CD14-positive monocyte (primary cell): ENCODE results near the gene DOP1B. TPM values are rescaled to one million over a fixed set of nuclear protein-coding genes. Genes with fewer than 3 reads are reported as not detected.

Experiments used
- DNase-seq, 3 donors: peaks; one replicate each; pipeline ENCODE4 v3.0.0-alpha.2; 2011 to 2022
- H2AFZ ChIP-seq: 2 replicates; pipeline ENCODE4 v1.6.0; 2012; ENCODE audit warnings: mild to moderate bottlenecking, low read depth, low read length, inconsistent platforms; ENCODE audit not compliant: insufficient read depth, poor library complexity, severe bottlenecking
- H3K27ac ChIP-seq, 2 donors: 1 replicate in 1 of 2; 2 replicates in 1 of 2; pipeline ENCODE4 v1.5.1; 2012 to 2013; ENCODE audit warnings: low read length in 2 of 2, control low read depth in 1 of 2, inconsistent platforms in 1 of 2, low read depth in 1 of 2, mild to moderate bottlenecking in 1 of 2
- H3K27me3 ChIP-seq, 2 donors: one replicate each; pipeline versions ENCODE4 v1.6.0 to v1.6.1; 2011 to 2013; ENCODE audit warnings: low read length in 2 of 2; ENCODE audit not compliant: control insufficient read depth in 2 of 2, insufficient read depth in 2 of 2
- H3K36me3 ChIP-seq, 2 donors: replicated peaks in 1 of 2; 1 replicate in 1 of 2; 2 replicates in 1 of 2; pipeline versions ENCODE4 v1.5.1 to v1.6.1; 2012 to 2013; ENCODE audit warnings: low read length in 2 of 2, control low read depth in 1 of 2, inconsistent platforms in 1 of 2, mild to moderate bottlenecking in 1 of 2; ENCODE audit not compliant: insufficient read depth in 2 of 2, control insufficient read depth in 1 of 2
- H3K4me1 ChIP-seq, 2 donors: 1 replicate in 1 of 2; 2 replicates in 1 of 2; pipeline versions ENCODE4 v1.5.1 to v1.6.1; 2012 to 2013; ENCODE audit warnings: low read length in 2 of 2, control low read depth in 1 of 2, inconsistent platforms in 1 of 2, mild to moderate bottlenecking in 1 of 2, moderate library complexity in 1 of 2; ENCODE audit not compliant: insufficient read depth in 2 of 2, control insufficient read depth in 1 of 2
- H3K4me2 ChIP-seq: replicated peaks from 2 replicates; pipeline ENCODE3; 2012; ENCODE audit warnings: low read length, moderate library complexity, mild to moderate bottlenecking; ENCODE audit not compliant: poor library complexity, severe bottlenecking; ENCODE audit errors: extremely low read depth
- H3K4me3 ChIP-seq, 3 experiments: fragments of 200-600 bp in 1 of 3; sonication (generic) in 1 of 3; replicated peaks in 1 of 3; 1 replicate in 2 of 3; 2 replicates in 1 of 3; pipeline ENCODE4 v1.5.1; 2011 to 2013; ENCODE audit warnings: low read length in 3 of 3, mild to moderate bottlenecking in 3 of 3, control low read depth in 2 of 3, low read depth in 2 of 3, inconsistent platforms in 1 of 3, moderate library complexity in 1 of 3
- H3K79me2 ChIP-seq: 2 replicates; pipeline ENCODE4 v1.6.0; 2012; ENCODE audit warnings: mild to moderate bottlenecking, control low read depth, inconsistent platforms, low read length, moderate library complexity; ENCODE audit not compliant: insufficient read depth
- H3K9ac ChIP-seq: 2 replicates; pipeline ENCODE4 v1.6.0; 2017; ENCODE audit warnings: low read length, mild to moderate bottlenecking; ENCODE audit not compliant: insufficient read depth, poor library complexity, severe bottlenecking
- H3K9me3 ChIP-seq, 2 donors: replicated peaks in 1 of 2; 1 replicate in 1 of 2; 2 replicates in 1 of 2; pipeline versions ENCODE4 v1.5.1 to v1.6.1; 2012 to 2013; ENCODE audit warnings: low read length in 2 of 2, control low read depth in 1 of 2; ENCODE audit not compliant: control insufficient read depth in 1 of 2, insufficient read depth in 1 of 2
- H4K20me1 ChIP-seq: 2 replicates; pipeline ENCODE4 v1.6.0; 2012; ENCODE audit warnings: mild to moderate bottlenecking, low read length, control low read depth, moderate library complexity; ENCODE audit not compliant: insufficient read depth
- H3K27ac Mint-ChIP-seq, 7 donors: one replicate each; pipeline ENCODE4 v1.8.0; 2020; ENCODE audit warnings: mild to moderate bottlenecking in 7 of 7, mixed read lengths in 7 of 7, moderate library complexity in 6 of 7, inconsistent platforms in 2 of 7
- H3K27me3 Mint-ChIP-seq, 3 donors: one replicate each; pipeline ENCODE4 v1.8.0; 2021 to 2022; ENCODE audit warnings: low read depth in 3 of 3, mild to moderate bottlenecking in 3 of 3, mixed read lengths in 3 of 3, moderate library complexity in 3 of 3, inconsistent platforms in 1 of 3
- H3K36me3 Mint-ChIP-seq, 2 donors: one replicate each; pipeline ENCODE4 v1.8.0; 2020; ENCODE audit warnings: mixed read lengths in 2 of 2, inconsistent platforms in 1 of 2, mild to moderate bottlenecking in 1 of 2
- H3K4me1 Mint-ChIP-seq: one replicate; pipeline ENCODE4 v1.8.0; 2020; ENCODE audit warnings: mild to moderate bottlenecking, mixed read lengths
- H3K4me3 Mint-ChIP-seq, 2 donors: one replicate each; pipeline ENCODE4 v1.8.0; 2020; ENCODE audit warnings: mild to moderate bottlenecking in 2 of 2, mixed read lengths in 2 of 2, moderate library complexity in 1 of 2
- H3K9me3 Mint-ChIP-seq, 7 donors: one replicate each; pipeline ENCODE4 v1.8.0; 2020 to 2022; ENCODE audit warnings: mixed read lengths in 7 of 7, mild to moderate bottlenecking in 6 of 7, moderate library complexity in 6 of 7, inconsistent platforms in 2 of 7
- CTCF ChIP-seq: fragments of 200-600 bp; IDR thresholded peaks from one replicate; pipeline ENCODE4 v1.8.0; 2022; ENCODE audit warnings: antibody characterized with exemption, mild to moderate bottlenecking
- WGBS: methylation state at CpG from one replicate; pipeline ENCODE4 v1.1.5; 2013; ENCODE audit warnings: missing lambda C conversion rate; ENCODE audit not compliant: insufficient coverage; 5-methylcytosine and 5-hydroxymethylcytosine counted together
- intact Hi-C, 2 donors: fragments of 100-400 bp; cut with micrococcal nuclease; formaldehyde crosslinking; loops; one replicate each; pipeline versions ENCODE4 v1.15.0 to v1.15.1; 2023
- polyA plus RNA-seq, 3 donors: library from polyadenylated mRNA; depleted of rRNA in 1 of 3; unstranded in 2 of 3; stranded (reverse) in 1 of 3; fragments of 300-500 nt in 2 of 3; fragments of >200 nt in 1 of 3; fragmentation: Illumina TruSeq in 2 of 3; gene quantifications; 1 replicate in 2 of 3; 2 replicates in 1 of 3; pipeline ENCODE4 v1.2.3, GENCODE V29; 2012 to 2021

Gene DOP1B
- polyA plus RNA-seq, 3 donors = 6.0 to 14.4 (median 11.0) TPM

DNA sequence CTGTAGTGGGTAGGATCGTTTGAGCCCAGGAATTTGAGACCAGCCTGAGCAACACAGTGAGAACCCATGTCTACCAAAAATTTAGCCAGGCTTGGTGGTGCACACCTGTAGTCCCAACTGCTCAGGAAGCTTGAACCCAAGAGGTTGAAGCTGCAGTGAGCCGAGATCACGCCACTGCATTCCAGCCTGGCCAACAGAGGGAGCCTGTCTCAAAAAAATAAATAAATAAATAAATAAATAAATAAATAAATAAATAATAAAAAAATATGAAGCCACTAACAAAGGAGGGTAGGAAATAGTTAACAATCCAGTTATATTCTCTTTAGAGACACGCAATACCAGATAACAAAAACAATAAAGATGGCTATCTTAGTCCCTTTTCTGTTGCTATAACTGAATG, 33.6 kb upstream of the DOP1B start:
- DNase-seq = no peak
- Histone ChIP-seq H3K36me3 (no peaks in the 10 kb centered on the region), H3K79me2 (no peaks in the 10 kb centered on the region), H3K9ac (no peak overlapping the region), H4K20me1 (no peaks in the 10 kb centered on the region), H3K27ac (no peak overlapping the region), H3K4me2 (no peak overlapping the region), H2AFZ (no peak overlapping the region), H3K4me3 (no peak overlapping the region), H3K9me3 (no peaks in the 10 kb centered on the region), H3K4me1 (peaks cover 0 to 6% of the 10 kb centered on the region in 2 donors), H3K27me3 (no peaks in the 10 kb centered on the region)
- peak; percentile 52 for TF ChIP-seq CTCF
- intact Hi-C loops = no loop called here
- Mint-ChIP-seq H3K36me3 (no peaks in the 10 kb centered on the region), H3K4me3 (no peak overlapping the region), H3K27me3 (peaks cover 2 to 7% (median 3%) of the 10 kb centered on the region in 3 donors), H3K27ac (peak overlapping the region in 1 of 7 donors; percentile 50), H3K4me1 (no peaks in the 10 kb centered on the region), H3K9me3 (peaks cover 0 to 2% (median 0%) of the 10 kb centered on the region in 7 donors)
- WGBS = no CpG with 5 or more reads among the region's 4 CpGs

GRCh38 chr21:36124395-36124794, 32.2 kb upstream of the DOP1B start:
- H3K9me3 ChIP-seq = no peaks in the 10 kb centered on the region
- no peak overlapping the region for H3K4me3 ChIP-seq
- H3K27ac ChIP-seq = no peak overlapping the region
- intact Hi-C loops = no loop called here
- H3K36me3 ChIP-seq = no peaks in the 10 kb centered on the region
- Mint-ChIP-seq H3K9me3 (peaks cover 0 to 2% (median 0%) of the 10 kb centered on the region in 7 donors), H3K27me3 (peaks cover 2 to 9% (median 6%) of the 10 kb centered on the region in 3 donors), H3K4me1 (peaks cover 5% of the 10 kb centered on the region), H3K4me3 (no peak overlapping the region), H3K27ac (no peak overlapping the region), H3K36me3 (no peaks in the 10 kb centered on the region)
- no peak overlapping the region for H3K4me2 ChIP-seq
- H3K27me3 ChIP-seq = no peaks in the 10 kb centered on the region
- H4K20me1 ChIP-seq = no peaks in the 10 kb centered on the region
- peaks cover under 1 to 7% of the 10 kb centered on the region in 2 donors for H3K4me1 ChIP-seq
- DNase-seq = no peak
- no peak for TF ChIP-seq CTCF
- no peak overlapping the region for H3K9ac ChIP-seq
- 100% methylated on average over 1 of the region's 2 CpGs for WGBS
- no peak overlapping the region for H2AFZ ChIP-seq
- H3K79me2 ChIP-seq = no peaks in the 10 kb centered on the region
